Measurements from ENCODE around the gene HOXC10. TPM values are rescaled to one million over a fixed set of nuclear protein-coding genes. Genes with fewer than 3 reads are reported as not detected.
A peak's percentile ranks its signal among the peaks of the same experiment; 100 is the strongest.

HOXC10 gene
- total and polyA plus RNA-seq, 2 donors (not counting 1 experiment from before 2014, with no cell fraction given), result not detected

- H3K27me3 ChIP-seq (replicated peaks in 1 of 4; ENCODE audit: control extremely low read depth in 1 of 4, control insufficient read depth in 3 of 4, insufficient read depth in 4 of 4, low read length in 3 of 4), result peaks cover 0 to 98% (median 86%) of the 10 kb centered on the region in 4 experiments
Observed at GRCh38 chr12:53995002-53995377, 10.0 kb downstream of the HOXC10 start.

More at GRCh38 chr12:53995002-53995377, 10.0 kb downstream of the HOXC10 start:
- Histone ChIP-seq H3K9me3 (ENCODE audit: control extremely low read depth in 1 of 3, control insufficient read depth in 2 of 3, insufficient read depth in 1 of 3, low read length in 2 of 3) (peaks cover 0 to 73% (median 0%) of the 10 kb centered on the region in 3 donors), H3K4me2 (replicated peaks; ENCODE audit: low read depth, low read length, poor library complexity, severe bottlenecking) (peak overlapping the region; percentile 96), H3K36me3 (replicated peaks in 1 of 2; ENCODE audit: control extremely low read depth in 1 of 2, control insufficient read depth in 1 of 2, extremely low read depth in 1 of 2, insufficient read depth in 2 of 2, low read length in 1 of 2) (no peaks in the 10 kb centered on the region), H3K79me2 (ENCODE audit: control insufficient read depth, insufficient read depth, low read length) (no peaks in the 10 kb centered on the region), H4K20me1 (ENCODE audit: control insufficient read depth, insufficient read depth, low read length, poor library complexity, severe bottlenecking) (no peaks in the 10 kb centered on the region), H3K9ac (ENCODE audit: low read length) (peak overlapping the region; percentile 58), H3K27ac (ENCODE audit: low read length in 2 of 2) (no peak overlapping the region), H2AFZ (ENCODE audit: insufficient read depth, low read depth, low read length, poor library complexity, severe bottlenecking) (peak overlapping the region; percentile 70), H3K4me3 (ENCODE audit: control extremely low read depth in 1 of 5, extremely low read depth in 1 of 5, insufficient read depth in 1 of 5, low read depth in 2 of 5, low read length in 4 of 5) (peak overlapping the region in 3 of 5 experiments; percentile 57 to 60 (median 59)), H3K4me1 (ENCODE audit: control insufficient read depth in 2 of 2, insufficient read depth in 2 of 2, low read length in 2 of 2) (peaks cover 34 to 64% of the 10 kb centered on the region in 2 donors)
- TF ChIP-seq, protein P1, sequence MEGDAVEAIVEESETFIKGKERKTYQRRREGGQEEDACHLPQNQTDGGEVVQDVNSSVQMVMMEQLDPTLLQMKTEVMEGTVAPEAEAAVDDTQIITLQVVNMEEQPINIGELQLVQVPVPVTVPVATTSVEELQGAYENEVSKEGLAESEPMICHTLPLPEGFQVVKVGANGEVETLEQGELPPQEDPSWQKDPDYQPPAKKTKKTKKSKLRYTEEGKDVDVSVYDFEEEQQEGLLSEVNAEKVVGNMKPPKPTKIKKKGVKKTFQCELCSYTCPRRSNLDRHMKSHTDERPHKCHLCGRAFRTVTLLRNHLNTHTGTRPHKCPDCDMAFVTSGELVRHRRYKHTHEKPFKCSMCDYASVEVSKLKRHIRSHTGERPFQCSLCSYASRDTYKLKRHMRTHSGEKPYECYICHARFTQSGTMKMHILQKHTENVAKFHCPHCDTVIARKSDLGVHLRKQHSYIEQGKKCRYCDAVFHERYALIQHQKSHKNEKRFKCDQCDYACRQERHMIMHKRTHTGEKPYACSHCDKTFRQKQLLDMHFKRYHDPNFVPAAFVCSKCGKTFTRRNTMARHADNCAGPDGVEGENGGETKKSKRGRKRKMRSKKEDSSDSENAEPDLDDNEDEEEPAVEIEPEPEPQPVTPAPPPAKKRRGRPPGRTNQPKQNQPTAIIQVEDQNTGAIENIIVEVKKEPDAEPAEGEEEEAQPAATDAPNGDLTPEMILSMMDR (IDR thresholded peaks at IDR 0.05), result no peak
- TF ChIP-seq EZH2 (IDR thresholded peaks at IDR 0.05; ENCODE audit: borderline replicate concordance, insufficient read depth, low read depth, low read length, poor library complexity, severe bottlenecking), result no peak
- peaks cover 91% of the 10 kb centered on the region for H3K27me3 Mint-ChIP-seq
- ATAC-seq (ENCODE audit: low read depth) (no peak), DNase-seq (no peak)
- H3K4me3 Mint-ChIP-seq, result peak overlapping the region; percentile 89
- intact Hi-C loops (cut with micrococcal nuclease), result loop anchor here (5.0 kb wide), 2 partner anchors 37 to 43 kb away; partner anchors contain the start of genes HOXC12 and HOXC5
- peaks cover 37% of the 10 kb centered on the region for H3K4me1 Mint-ChIP-seq
- POLR2A ChIA-PET, result interaction anchor here (0.6 to 0.7 kb wide), 2 partner anchors 19 to 219 kb away, joined by 3 to 10 read pairs; no protein-coding TSS in a partner anchor
- CTCF ChIA-PET, result no interaction called here
- WGBS (ENCODE audit: insufficient coverage), result 5% methylated on average over 17 of the region's 17 CpGs
- H3K27ac Mint-ChIP-seq, result peak overlapping the region; percentile 47
- H3K9me3 Mint-ChIP-seq (ENCODE audit: insufficient read depth), result no peaks in the 10 kb centered on the region
